Measurements from ENCODE around the gene ATN1. TPM values are rescaled to one million over a fixed set of nuclear protein-coding genes. Genes with fewer than 3 reads are reported as not detected.

The ATN1 gene
- total and polyA plus RNA-seq, 11 donors = 38.4 to 82.9 (median 65.6) TPM

DNA sequence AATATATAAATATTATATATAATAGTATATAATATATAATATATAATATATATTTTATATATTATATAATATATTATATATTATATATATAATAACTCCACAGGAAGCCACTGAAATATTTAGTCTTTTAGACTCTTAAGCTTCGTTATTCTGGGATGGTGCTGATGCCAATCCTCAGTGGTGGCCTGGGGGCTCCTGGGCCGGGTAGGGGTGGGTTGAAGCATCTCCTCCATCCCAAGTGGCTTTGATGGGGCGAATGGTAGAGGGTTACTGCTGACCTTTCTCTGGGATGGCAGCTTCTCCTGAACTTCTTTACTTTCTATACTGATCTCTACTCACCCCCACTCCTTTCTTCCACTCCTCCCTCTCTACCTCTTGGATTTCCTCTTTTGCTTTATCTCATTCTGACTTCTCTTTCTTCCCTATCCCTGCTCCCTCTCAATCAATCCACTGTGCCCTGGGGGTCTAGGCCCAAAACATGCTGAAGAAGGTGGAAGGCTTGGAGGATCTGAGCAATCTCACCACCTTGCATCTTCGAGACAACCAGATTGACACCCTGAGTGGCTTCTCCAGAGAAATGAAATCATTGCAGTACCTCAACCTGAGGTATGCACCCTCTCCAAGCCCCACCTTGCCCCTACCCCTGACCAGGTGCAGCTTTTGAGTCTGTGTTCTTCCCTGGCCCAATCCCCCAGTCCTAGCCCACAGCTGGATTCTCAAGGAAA is 18.2 kb upstream of the ATN1 start:
- Histone ChIP-seq H3K27ac (no peak overlapping the region), H3K4me1 (peaks cover 0 to 16% (median 10%) of the 10 kb centered on the region in 12 donors), H3K9me3 (no peaks in the 10 kb centered on the region), H3K27me3 (peaks cover 0 to 12% (median 0%) of the 10 kb centered on the region in 9 donors), H3K4me3 (no peak overlapping the region), H3K36me3 (peaks cover 0 to 19% (median 0%) of the 10 kb centered on the region in 9 donors)
- WGBS, 4 donors = 86 to 92% (median 89%) methylated on average over 4 of the region's 4 CpGs
- intact Hi-C loops (cut with DNase I) = no loop called here
- DNase-seq (no peak), ATAC-seq (no peak)
- no peak for TF ChIP-seq POLR2A (IDR thresholded peaks at IDR 0.05)
- TF ChIP-seq, protein P1, sequence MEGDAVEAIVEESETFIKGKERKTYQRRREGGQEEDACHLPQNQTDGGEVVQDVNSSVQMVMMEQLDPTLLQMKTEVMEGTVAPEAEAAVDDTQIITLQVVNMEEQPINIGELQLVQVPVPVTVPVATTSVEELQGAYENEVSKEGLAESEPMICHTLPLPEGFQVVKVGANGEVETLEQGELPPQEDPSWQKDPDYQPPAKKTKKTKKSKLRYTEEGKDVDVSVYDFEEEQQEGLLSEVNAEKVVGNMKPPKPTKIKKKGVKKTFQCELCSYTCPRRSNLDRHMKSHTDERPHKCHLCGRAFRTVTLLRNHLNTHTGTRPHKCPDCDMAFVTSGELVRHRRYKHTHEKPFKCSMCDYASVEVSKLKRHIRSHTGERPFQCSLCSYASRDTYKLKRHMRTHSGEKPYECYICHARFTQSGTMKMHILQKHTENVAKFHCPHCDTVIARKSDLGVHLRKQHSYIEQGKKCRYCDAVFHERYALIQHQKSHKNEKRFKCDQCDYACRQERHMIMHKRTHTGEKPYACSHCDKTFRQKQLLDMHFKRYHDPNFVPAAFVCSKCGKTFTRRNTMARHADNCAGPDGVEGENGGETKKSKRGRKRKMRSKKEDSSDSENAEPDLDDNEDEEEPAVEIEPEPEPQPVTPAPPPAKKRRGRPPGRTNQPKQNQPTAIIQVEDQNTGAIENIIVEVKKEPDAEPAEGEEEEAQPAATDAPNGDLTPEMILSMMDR (IDR thresholded peaks at IDR 0.05) = no peak

DNA sequence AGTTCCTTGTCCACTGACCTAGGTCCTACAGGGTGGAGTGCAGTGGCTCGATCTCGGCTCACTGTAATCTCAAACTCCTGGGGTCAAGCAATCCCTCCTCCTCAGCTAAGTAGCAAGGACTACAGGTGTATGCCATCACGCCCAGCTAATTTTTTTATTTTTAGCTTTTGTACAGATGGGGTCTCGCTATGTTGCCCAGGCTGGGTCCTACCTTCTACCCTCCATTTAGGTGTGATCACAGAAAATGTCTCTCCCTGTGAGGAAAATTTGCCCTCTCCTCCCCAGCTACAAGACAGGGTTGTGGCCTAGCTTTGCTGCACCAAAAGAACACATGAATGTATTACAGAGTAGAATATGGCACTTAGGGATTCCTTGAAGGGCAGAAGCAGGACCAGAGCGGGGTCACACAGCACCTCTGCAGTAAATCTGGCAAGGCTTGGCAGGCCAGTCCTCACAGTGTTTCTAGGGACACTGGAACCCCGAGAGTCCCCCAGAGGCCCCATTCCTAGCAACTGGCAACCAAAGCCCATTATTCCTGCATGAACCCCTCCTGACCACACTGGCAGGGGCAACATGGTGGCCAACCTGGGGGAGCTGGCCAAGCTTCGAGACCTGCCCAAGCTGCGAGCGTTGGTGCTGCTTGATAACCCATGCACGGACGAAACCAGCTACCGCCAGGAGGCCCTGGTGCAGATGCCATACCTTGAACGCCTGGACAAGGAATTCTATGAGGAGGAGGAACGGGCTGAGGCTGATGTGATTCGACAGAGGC is 15.4 kb upstream of the ATN1 start:
- intact Hi-C loops (cut with DNase I) = no loop called here
- peaks cover 0 to 19% (median 8%) of the 10 kb centered on the region in 12 donors for H3K4me1 ChIP-seq
- ATAC-seq = no peak
- no peak overlapping the region for H3K4me3 ChIP-seq
- DNase-seq = peak in 1 of 5 donors; percentile 16
- H3K27ac ChIP-seq = no peak overlapping the region
- peaks cover 0 to 14% (median 0%) of the 10 kb centered on the region in 9 donors for H3K27me3 ChIP-seq
- TF ChIP-seq, protein P1 (IDR thresholded peaks at IDR 0.05) = no peak
- no peak for TF ChIP-seq POLR2A (IDR thresholded peaks at IDR 0.05)
- H3K36me3 ChIP-seq = peaks cover 0 to 9% (median 0%) of the 10 kb centered on the region in 9 donors
- no peaks in the 10 kb centered on the region for H3K9me3 ChIP-seq
- WGBS, 4 donors = 88 to 92% (median 90%) methylated on average over 15 of the region's 15 CpGs

DNA sequence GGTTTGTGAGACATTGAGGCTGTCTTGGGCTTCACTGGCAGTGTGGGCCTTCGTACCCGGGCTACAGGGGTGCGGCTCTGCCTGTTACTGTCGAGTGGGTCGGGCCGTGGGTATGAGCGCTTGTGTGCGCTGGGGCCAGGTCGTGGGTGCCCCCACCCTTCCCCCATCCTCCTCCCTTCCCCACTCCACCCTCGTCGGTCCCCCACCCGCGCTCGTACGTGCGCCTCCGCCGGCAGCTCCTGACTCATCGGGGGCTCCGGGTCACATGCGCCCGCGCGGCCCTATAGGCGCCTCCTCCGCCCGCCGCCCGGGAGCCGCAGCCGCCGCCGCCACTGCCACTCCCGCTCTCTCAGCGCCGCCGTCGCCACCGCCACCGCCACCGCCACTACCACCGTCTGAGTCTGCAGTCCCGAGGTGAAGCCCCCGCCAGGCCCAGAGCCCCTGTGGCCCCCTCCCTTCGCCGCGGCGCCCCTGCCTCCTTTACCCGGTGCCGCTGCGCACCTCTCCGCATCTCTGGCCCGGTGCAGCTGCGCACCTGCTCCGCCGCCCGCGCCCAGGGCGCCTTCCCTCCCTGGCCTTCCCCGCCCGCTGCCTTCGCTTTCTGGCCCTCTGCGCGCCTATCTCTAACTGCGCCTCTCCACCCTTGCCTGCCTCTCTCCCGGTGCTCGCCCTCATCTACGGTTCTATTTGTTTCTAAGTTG is 13.4 kb upstream of the ATN1 start, which contains the start of gene ENO2:
ENO2 (plus strand) TSS at position 335 of the 701 bp plus-strand sequence. CDS start 1,253 bp downstream, outside the sequence.
- Histone ChIP-seq H3K36me3 (peaks cover 0 to 12% (median 0%) of the 10 kb centered on the region in 9 donors), H3K4me1 (peaks cover 0 to 19% (median 8%) of the 10 kb centered on the region in 12 donors), H3K27ac (peak within 1 kb of the TSS in 11 of 12 donors; percentile 42 to 89 (median 60)), H3K9me3 (no peaks in the 10 kb centered on the region), H3K27me3 (peaks cover 0 to 14% (median 0%) of the 10 kb centered on the region in 9 donors), H3K4me3 (peak within 1 kb of the TSS; percentile 52 to 84 (median 71))
- 0 to 2% (median 1%) methylated on average over 34 to 68 of the region's 68 CpGs for WGBS, 4 donors
- peak; percentile 75 to 87 (median 80) for DNase-seq
- peak; percentile 73 to 92 (median 89) for ATAC-seq
- TF ChIP-seq, protein P1 (IDR thresholded peaks at IDR 0.05) = no peak
- no peak for TF ChIP-seq POLR2A (IDR thresholded peaks at IDR 0.05)
- intact Hi-C loops (cut with DNase I) = no loop called here

All from heart left ventricle (tissue), 16 donors.